ENCODE results near the gene CSF1R. TPM values are rescaled to one million over a fixed set of nuclear protein-coding genes. Genes with fewer than 3 reads are reported as not detected.

CSF1R gene
- total RNA-seq, 1 donor from 2014 or later: not detected

DNA sequence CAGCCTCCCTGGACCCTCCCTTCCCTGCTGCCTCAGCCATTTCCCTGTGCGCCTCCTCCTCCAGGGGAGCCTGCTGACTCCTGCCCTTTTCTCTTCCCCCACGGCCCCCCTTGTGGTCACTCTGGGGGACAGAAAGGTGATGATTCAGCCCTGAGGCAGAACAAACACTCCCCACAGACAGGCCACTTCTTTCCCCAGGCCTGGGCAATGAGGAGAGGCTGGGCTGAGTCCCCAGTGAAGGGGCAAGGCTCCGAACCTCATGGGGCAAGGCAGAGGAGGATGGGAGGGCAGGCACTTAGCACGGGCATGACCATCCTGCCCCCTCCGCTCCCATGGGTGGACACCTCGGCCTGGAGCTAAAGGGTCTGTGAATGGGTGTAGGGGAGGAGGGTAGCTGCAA lies 21.0 kb downstream of the CSF1R start:
- Histone ChIP-seq H3K4me3 (ENCODE audit: low read depth, low read length) (no peak overlapping the region), H3K27me3 (ENCODE audit: control insufficient read depth, insufficient read depth, low read length) (no peaks in the 10 kb centered on the region), H3K36me3 (ENCODE audit: control insufficient read depth, insufficient read depth, low read length) (no peaks in the 10 kb centered on the region)
- TF ChIP-seq, protein P1, sequence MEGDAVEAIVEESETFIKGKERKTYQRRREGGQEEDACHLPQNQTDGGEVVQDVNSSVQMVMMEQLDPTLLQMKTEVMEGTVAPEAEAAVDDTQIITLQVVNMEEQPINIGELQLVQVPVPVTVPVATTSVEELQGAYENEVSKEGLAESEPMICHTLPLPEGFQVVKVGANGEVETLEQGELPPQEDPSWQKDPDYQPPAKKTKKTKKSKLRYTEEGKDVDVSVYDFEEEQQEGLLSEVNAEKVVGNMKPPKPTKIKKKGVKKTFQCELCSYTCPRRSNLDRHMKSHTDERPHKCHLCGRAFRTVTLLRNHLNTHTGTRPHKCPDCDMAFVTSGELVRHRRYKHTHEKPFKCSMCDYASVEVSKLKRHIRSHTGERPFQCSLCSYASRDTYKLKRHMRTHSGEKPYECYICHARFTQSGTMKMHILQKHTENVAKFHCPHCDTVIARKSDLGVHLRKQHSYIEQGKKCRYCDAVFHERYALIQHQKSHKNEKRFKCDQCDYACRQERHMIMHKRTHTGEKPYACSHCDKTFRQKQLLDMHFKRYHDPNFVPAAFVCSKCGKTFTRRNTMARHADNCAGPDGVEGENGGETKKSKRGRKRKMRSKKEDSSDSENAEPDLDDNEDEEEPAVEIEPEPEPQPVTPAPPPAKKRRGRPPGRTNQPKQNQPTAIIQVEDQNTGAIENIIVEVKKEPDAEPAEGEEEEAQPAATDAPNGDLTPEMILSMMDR (IDR thresholded peaks at IDR 0.05; ENCODE audit: insufficient read depth, low read length, severe bottlenecking): no peak
- FAIRE-seq: no peak
- DNase-seq (ENCODE audit: low read depth): no peak

- DNase-seq (ENCODE audit: low read depth) (no peak), FAIRE-seq (no peak)
- TF ChIP-seq, protein P1 (IDR thresholded peaks at IDR 0.05; ENCODE audit: insufficient read depth, low read length, severe bottlenecking): no peak
- no peak overlapping the region for H3K4me3 ChIP-seq (ENCODE audit: low read depth, low read length)
- H3K27me3 ChIP-seq (ENCODE audit: control insufficient read depth, insufficient read depth, low read length): no peaks in the 10 kb centered on the region
- H3K36me3 ChIP-seq (ENCODE audit: control insufficient read depth, insufficient read depth, low read length): no peaks in the 10 kb centered on the region
These were observed 21.6 kb downstream of the CSF1R start for GRCh38 chr5:150064681-150065220.

- no peak overlapping the region for H3K4me3 ChIP-seq (ENCODE audit: low read depth, low read length)
- DNase-seq (ENCODE audit: low read depth) (no peak), FAIRE-seq (no peak)
- TF ChIP-seq, protein P1 (IDR thresholded peaks at IDR 0.05; ENCODE audit: insufficient read depth, low read length, severe bottlenecking): no peak
- no peaks in the 10 kb centered on the region for H3K36me3 ChIP-seq (ENCODE audit: control insufficient read depth, insufficient read depth, low read length)
- no peaks in the 10 kb centered on the region for H3K27me3 ChIP-seq (ENCODE audit: control insufficient read depth, insufficient read depth, low read length)
These were observed 22.7 kb downstream of the CSF1R start for GRCh38 chr5:150063638-150064037.

DNA sequence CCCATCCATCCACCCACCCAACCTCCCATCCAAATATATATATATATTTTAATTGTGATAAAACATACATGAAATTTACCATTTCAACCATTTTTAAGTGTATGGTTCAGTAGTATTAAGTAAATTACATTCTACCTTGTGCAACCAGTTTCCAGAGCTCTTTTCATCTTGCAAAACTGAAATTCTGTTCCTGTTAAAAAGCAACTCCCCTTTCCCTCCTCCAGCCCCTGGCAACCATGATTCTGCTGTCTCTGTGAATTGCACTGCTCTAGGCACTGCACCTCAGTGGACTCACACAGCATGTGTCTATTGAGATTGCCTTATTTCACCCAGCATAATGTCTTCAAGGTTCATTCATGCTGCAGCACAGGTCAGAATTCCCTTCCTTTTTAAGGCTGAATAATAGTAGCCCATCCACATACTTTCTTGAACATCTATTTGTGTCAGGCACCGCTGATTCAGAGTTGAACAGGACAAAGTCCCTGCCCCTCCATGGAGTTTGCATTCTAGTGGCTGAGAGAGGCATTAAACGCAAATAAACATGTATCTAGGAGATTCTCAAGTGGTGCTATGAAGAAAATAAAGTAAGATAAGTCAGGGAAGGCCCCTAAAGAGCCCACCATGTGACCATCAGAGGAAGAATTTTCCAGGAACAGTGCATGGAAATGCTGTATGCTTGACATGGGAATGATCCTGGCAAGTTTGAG lies 24.0 kb downstream of the CSF1R start:
- FAIRE-seq: no peak

GRCh38 chr5:150061538-150061995 lies 24.8 kb downstream of the CSF1R start:
- TF ChIP-seq, protein P1 (IDR thresholded peaks at IDR 0.05; ENCODE audit: insufficient read depth, low read length, severe bottlenecking): no peak
- FAIRE-seq: no peak

More for the DNA sequence above, 24.0 kb downstream of the CSF1R start:
- Histone ChIP-seq H3K4me3 (ENCODE audit: low read depth, low read length) (no peak overlapping the region), H3K27me3 (ENCODE audit: control insufficient read depth, insufficient read depth, low read length) (no peaks in the 10 kb centered on the region), H3K36me3 (ENCODE audit: control insufficient read depth, insufficient read depth, low read length) (no peaks in the 10 kb centered on the region)
- no peak for DNase-seq (ENCODE audit: low read depth)
- TF ChIP-seq, protein P1 (IDR thresholded peaks at IDR 0.05; ENCODE audit: insufficient read depth, low read length, severe bottlenecking): no peak

More at GRCh38 chr5:150061538-150061995, 24.8 kb downstream of the CSF1R start:
- no peaks in the 10 kb centered on the region for H3K36me3 ChIP-seq (ENCODE audit: control insufficient read depth, insufficient read depth, low read length)
- no peaks in the 10 kb centered on the region for H3K27me3 ChIP-seq (ENCODE audit: control insufficient read depth, insufficient read depth, low read length)
- no peak overlapping the region for H3K4me3 ChIP-seq (ENCODE audit: low read depth, low read length)
- DNase-seq (ENCODE audit: low read depth): no peak
